D721Med (cell line): ENCODE data around the gene ZNF816.
"Not testable (repeated sequence)": the region's sequence is repeated elsewhere in the genome, so short reads cannot be mapped to it uniquely, and the experiment has no call there.

ENCODE experiments used
- DNase-seq: peaks from one replicate; pipeline ENCODE4 v3.0.0; 2011; ENCODE audit warnings: low spot score; ENCODE audit not compliant: insufficient read length
- FAIRE-seq: peaks from 2 replicates; lab custom pipeline; 2011; peaks lifted over from hg19 to GRCh38; lab: Jason Lieb, UNC
- TF ChIP-seq, protein P1 (sequence below): IDR thresholded peaks from 2 replicates; pipeline ENCODE4 v1.5.1; 2012; ENCODE audit warnings: mild to moderate bottlenecking, control low read depth; ENCODE audit not compliant: insufficient read depth; ENCODE audit errors: missing control alignments

The ZNF816 gene

DNA sequence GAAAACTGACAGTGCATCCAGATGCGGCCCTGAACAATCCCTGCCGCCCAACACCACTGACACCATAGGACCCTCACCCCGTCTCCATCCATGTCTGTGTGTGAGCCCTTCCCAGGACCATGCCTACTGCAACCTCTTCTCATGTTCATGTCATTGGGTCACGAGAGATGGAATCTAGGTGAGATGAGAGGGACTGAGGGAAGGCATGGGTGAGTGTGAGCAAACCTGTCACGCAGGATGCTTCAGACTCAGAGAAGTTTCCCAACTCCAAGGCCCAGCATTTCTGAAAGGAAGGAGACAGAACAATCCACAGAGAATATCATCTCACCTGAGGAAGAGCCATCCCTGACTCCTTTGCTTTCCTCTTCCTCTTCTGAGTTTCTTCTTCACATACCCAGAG, 45.1 kb downstream of the ZNF816 start:
- FAIRE-seq (no peak), DNase-seq (no peak)
- TF ChIP-seq, protein P1, sequence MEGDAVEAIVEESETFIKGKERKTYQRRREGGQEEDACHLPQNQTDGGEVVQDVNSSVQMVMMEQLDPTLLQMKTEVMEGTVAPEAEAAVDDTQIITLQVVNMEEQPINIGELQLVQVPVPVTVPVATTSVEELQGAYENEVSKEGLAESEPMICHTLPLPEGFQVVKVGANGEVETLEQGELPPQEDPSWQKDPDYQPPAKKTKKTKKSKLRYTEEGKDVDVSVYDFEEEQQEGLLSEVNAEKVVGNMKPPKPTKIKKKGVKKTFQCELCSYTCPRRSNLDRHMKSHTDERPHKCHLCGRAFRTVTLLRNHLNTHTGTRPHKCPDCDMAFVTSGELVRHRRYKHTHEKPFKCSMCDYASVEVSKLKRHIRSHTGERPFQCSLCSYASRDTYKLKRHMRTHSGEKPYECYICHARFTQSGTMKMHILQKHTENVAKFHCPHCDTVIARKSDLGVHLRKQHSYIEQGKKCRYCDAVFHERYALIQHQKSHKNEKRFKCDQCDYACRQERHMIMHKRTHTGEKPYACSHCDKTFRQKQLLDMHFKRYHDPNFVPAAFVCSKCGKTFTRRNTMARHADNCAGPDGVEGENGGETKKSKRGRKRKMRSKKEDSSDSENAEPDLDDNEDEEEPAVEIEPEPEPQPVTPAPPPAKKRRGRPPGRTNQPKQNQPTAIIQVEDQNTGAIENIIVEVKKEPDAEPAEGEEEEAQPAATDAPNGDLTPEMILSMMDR: no peak

DNA sequence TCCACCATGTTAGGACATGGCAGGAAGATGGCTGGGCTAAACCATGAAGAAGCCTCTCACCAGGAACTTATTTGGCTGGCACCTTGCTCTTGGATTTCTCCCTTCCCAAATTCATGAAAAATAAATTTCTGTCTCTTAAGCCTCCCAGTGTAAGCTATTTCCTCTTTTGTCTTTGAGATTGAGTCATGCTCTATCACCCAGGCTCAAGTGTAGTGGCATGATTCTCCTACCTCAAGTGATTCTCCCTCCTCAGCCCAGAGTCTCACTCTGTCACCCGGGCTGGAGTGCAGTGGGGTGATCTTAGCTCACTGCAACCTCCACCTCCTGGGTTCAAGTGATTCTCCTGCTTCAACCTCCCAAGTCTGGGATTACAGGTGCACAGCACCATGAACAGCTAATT, 52.0 kb downstream of the ZNF816 start:
- FAIRE-seq (no peak), DNase-seq (no peak)
- TF ChIP-seq, protein P1: no peak

DNA sequence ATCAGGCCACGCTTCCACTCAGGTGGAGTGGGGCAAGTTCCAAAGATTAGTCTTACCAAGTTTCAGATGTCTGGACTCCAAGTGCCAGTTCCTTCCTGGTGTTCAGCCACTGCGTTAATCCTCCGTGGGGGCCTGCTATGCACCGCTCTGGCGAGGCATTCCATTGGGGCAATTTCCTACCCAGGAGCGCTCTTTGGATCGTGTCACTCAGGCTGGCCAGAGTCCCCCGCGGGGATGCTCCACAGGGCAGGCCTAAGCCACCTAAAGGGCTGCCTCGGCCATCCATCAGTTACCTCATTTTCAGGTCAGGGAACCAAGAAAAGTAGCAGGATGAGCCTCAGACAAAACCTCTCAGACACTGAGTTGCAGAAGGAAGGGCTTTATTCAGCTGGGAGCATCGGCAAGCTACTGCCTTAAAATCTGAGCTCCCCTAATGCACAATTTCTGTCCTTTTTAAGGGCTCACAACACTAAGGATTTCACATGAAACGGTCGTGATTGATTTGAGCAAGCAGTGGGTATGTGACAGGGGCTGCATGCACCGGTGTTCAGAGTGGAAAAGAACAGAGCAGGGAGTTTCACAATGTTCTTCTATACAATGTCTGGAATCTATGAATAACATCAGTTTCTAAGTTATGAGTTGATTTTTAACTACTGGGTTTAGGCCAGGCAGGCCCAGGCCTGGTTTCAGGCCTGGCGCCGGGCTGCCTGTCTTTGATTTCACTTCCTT, 58.5 kb downstream of the ZNF816 start:
- FAIRE-seq: not testable (repeated sequence)

DNA sequence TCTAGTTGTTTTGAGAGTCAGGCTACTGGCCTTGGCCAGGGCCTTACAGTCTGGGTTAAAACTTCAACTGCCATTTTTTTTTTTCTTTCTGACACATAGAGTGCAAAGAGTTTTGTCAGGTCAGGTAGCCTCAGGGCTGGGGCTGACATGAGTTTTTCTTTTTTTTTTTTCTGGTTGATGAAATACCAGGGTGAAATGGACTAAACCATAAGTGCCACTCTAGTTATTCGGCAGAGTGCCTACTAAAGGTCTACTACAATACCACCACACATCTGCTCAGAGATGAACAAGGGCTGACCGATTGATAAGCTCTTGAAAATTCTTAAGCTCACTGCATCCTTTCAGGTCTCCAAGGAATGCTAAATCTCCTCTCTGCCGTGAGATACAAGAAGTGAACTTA, 60.8 kb downstream of the ZNF816 start:
- no peak for FAIRE-seq
- no peak for DNase-seq
- TF ChIP-seq, protein P1: no peak

More for the DNA sequence above, 58.5 kb downstream of the ZNF816 start:
- not testable (repeated sequence) for DNase-seq
